HG03342 (cell line): Measurements from ENCODE around the gene NDUFB11.

ENCODE experiments used
- ATAC-seq: cut with Tn5 transposase; IDR thresholded peaks from one replicate; pipeline ENCODE4 v1.9.1; 2021; ENCODE audit warnings: mild to moderate bottlenecking, moderate library complexity; ENCODE audit not compliant: unreplicated experiment

NDUFB11 gene

DNA sequence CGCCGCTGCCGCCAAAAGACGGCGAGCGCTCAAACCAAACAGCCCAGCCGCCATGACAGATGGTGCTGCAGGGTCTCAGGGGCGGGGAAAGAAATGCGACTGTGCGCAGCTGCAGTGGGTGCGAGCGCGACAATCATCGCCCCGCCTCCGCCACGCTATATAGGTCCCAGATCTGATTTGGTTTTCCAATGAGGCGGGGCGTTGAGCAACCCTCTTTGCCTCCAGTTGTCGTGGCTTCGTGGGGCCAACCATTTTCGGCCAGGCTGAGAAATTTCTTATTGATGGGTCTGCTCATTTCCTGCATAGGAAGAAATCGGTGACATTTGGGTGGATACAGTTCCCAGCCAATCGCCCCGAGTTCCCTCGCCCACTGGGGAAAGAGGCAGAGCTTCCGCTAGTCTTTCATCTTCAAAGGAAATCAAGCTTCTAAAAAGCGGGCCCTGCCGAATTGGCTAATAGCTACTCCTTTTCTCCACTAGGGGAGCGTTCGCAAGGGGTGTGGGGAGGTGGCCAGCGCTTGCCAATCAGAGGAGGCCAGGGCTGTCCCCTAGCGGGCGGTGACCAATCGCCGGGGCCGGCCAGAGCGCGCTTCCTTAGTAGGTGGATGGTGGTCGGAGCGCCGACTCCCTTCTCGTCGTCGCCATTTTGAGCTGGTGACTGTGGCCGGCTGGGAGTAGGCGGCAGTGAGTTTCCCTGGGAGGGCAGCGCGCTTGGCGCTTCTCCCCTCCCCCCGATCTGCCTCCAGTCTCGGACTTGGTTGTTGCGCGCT, at the start of gene NDUFB11, which contains the start of gene RBM10:
Gene NDUFB11 (minus strand): TSS at position 77 of the 769 bp plus-strand sequence. CDS start 23 bp downstream, at position 54.
Gene RBM10 (plus strand): TSS at position 596 of the 769 bp plus-strand sequence. CDS start 2,261 bp downstream, outside the sequence.
- peak; percentile 87 for ATAC-seq

DNA sequence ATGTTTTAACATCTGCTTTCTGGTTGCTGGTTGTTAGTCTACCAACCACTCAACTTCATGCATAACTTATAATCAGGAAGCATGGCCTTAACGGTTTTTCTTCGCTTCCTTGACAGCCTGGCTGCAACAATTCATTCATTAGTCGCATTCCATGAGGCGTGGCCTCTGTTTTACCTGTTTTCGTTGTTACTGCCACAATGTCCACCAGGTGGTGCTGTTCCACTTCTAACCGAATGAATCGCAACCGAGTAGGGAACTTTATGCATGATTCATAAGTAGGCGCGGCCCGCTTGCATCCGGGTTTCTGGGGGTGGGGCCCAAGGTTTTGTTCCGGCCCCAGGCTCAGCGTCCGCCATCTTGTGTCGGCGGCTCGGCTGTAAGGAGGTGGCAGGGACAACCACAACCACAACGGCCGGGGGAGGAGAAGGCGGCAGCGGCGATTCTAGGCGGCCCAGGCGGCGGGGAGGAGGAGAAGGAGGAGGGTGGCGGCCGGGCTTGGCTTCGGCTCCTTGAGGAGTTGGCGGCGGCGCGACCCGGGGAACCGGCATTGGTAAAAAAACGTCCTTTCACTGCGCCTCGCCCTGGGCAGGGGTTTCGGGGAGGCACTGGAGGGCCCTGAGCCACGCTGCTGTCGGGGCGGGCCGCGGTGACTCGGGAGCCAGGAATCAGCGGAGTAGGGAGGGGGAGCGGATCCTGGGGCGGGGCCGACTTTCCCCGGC, 49.1 kb upstream of the NDUFB11 start, which contains the start of gene UBA1:
Gene UBA1 (plus strand): TSS at position 355 of the 719 bp plus-strand sequence. CDS start 4,974 bp downstream, outside the sequence.
- ATAC-seq: peak; percentile 84

DNA sequence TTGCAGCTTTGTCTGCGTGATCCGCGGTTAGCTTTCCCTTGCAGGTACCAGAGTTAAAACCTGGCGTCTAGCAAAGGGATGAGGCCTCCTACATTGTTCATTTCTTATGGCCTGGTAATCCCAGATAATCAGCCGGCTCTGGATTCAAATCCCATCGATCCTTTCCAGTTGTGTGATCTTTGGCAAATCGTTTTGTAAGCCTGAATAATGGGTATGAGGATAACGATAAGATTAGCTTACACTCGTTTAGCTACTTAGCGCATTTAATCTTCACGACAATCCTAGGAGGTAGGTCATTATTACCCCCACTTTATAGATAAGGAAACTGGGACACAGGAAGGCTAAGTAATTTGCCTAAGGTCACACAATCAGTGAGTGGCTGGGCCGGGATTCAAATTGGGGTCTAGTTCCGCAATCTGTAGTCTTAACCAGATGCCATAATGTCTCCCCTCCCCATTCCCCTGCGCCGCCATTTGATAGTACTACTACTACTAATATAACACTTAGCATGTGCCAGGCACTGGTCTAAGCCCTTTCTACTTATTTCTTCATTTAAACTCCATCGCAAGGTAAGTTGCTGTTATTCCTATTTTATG, 47.4 kb upstream of the NDUFB11 start:
- no peak for ATAC-seq

DNA sequence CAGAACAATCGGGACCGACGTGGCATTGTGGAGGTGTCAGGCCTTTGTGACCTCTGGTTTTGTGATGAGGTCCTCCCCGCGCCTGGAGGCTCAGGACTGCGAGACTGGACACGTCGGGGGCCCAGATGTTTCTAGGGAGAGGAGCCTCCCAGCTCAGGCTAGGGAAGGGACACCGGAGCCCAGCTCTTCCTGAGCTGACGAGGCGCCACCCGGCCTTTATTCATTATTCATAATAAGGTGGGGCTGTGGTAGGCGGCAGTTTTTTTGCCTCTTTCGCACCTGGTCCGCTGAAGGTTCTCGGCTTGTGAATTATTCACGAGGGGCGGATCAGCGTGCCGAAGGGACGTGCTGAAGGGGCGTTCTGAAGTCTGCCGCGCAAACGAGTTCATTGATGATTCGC, 46.8 kb upstream of the NDUFB11 start:
- no peak for ATAC-seq

DNA sequence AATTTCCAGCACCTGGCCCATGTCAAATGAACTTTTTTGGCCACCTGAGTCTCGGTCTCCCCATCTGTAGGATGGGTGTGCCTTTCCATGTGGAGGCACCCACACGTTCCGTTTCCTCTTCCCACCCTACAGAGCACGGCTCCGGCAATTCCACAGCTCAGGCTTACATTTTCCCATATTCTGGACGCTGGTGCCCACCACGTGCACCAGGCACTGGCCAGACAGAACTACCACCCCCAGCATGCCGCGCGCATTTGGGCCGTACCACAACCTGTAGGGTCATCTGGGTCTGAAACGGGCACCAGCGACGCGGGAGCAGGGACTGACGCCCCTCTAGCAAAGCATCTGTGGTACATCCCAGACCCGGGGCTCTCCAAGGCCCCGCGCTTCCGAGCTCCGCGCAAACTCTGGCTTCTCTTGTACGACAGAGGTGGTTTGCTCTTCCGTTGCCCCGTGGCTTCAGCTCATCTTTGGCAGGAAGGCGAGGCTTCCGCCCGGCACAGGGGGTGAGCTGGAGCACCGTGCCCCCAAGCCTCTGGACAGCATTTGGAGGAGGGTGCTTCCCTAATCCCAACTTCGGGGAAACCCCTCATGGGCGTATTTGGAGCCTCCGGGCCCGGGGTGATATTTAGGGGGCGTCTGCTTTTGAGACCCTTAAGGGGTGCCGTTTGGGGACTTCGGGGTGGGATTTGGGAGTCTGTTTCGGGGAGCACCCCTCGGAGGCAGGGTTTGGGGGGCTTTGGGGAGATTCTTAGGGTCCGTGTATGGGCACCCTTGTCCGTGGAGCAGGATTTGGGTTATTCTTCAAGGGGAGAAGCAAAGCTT, 46.2 kb upstream of the NDUFB11 start:
- ATAC-seq: peak; percentile 45

DNA sequence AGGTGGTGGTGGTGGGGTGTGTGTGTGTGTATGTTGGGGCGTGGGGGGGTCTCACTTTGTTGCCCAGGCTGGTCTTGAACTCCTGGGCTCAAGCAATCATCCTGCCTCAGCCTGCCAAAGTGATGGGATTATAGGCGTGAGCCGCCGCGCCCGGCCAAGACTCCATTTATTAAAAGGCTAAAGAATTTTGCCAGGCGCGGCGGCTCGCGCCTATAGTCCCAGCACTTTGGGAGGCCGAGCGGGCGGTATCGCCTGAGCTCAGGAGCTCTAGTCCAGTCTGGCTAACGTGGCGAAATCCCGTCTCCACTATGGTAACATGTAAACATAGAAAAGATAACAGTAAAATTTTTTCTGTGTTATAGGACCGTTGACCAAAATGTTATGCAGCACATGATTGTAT, 45.4 kb upstream of the NDUFB11 start:
- no peak for ATAC-seq

DNA sequence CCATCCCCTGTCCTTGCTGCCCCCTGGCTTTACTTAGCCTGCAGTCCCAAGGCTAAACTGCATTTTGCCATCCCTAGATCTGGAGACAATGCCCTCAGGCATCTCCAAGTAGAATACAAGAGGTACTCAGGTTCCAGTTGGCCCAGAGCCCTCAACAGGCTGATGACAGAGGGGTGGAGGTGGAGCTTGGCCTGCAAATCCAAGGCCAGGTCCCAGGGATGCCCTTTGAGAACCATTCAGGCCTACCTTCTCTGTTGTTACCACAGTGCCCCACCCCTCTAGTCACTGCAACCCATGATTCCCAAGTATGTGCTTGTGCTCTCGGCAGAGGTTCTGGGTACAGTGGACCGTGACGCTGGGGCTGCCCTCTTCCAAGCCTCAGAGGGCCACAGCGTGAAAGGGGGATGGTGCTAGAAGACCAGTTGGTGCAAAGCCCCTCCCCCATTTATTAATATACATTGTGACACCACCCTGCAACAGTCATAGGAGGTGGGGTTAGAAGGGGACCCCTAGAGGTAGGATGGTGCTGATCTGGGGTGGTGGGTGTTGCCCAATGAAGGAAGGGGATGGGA, 42.7 kb upstream of the NDUFB11 start:
- no peak for ATAC-seq

DNA sequence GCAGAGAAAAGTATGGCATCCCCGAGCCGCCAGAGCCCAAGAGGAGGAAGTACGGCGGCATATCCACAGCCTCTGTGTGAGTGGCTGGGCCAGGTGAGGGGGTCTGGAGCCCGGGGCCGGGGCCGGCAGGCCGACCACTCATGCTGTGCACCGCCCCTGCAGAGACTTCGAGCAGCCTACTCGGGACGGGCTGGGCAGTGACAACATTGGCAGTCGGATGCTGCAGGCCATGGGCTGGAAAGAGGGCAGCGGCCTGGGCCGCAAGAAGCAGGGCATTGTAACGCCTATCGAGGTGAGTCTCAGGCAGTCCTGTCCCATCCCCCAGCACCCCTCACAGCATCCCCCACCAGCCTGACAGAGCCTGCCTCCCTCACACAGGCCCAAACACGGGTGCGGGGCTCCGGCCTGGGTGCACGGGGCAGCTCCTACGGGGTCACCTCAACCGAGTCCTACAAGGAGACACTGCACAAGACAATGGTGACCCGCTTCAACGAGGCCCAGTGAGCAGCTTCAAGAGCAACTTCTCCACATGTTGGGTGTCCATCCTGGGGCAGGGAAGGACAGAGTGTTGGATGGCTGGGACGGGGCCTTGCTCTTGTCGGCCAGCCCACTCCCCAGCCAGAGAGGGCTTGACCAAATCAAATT, 41.7 kb upstream of the NDUFB11 start:
- ATAC-seq: no peak

DNA sequence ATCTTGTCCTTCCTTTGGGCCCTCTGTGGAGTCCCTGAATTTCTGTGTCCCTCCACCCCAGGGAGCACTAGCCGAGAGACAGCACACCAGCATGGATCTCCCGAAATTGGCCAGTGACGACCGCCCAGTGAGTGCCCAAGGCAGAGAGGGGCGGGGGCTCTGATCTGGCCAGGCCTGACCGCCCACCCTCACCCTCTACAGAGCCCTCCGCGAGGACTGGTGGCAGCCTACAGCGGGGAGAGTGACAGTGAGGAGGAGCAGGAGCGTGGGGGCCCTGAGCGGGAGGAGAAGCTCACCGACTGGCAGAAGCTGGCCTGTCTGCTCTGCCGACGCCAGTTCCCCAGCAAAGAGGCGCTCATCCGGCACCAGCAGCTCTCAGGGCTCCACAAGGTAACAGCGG, 40.7 kb upstream of the NDUFB11 start:
- ATAC-seq: no peak

DNA sequence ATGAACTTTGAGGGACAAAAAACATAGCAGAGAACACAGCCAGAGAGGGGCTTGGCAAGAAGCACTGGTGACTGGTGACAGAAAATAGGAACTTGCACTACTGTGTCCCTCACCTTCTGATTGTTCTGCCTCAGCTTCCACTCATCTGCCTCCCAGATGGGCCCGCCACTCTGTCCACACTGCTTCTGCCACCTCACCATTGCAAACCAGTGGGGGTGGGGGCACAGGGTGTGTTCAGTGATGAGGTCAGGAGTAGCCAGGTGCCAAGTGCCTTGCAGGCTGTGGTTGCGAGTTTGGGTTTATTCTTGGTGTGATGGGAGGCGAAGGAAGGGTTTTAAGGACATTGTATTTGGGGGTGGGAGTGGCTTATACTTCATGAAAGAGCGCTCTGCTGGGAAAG, 40.0 kb upstream of the NDUFB11 start:
- no peak for ATAC-seq

DNA sequence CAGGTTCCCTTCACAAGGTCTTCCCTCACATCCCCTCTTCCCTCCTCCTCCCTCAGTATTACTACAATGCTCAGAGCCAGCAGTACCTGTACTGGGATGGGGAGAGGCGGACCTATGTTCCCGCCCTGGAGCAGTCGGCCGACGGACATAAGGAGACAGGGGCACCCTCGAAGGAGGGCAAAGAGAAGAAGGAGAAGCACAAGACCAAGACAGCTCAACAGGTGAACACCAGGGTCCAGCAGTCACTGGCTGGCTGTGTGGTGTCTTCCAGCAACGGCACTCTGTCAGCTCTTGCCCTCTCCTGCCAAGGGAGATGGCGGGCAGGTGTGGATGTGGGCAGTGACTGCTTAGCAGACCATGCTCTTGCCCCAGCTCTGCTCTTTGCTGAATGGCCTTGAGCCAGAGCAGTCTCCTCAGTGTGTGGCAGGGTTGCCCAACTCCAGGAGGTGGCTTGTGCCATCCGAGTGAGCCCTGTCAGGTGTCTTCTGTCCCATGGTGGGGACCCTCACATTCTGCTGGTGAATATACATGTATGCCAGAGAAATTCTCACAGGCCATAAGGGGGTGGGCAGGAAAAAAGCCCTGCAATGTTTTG, 37.7 kb upstream of the NDUFB11 start:
- no peak for ATAC-seq

DNA sequence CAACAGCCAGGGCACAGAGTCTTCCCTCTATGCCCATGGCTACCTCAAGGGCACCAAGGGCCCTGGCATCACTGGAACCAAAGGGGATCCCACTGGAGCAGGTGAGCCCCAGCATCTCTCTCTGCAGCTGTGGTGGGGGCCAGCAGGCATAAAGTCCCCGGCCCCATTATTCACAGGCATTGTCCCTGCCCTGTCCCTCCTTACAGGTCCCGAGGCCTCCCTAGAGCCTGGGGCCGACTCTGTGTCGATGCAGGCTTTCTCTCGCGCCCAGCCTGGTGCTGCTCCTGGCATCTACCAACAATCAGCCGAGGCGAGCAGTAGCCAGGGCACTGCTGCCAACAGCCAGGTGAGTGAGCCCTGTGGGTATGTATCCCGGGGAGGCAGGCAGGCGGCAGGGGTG, 36.8 kb upstream of the NDUFB11 start:
- ATAC-seq: no peak

DNA sequence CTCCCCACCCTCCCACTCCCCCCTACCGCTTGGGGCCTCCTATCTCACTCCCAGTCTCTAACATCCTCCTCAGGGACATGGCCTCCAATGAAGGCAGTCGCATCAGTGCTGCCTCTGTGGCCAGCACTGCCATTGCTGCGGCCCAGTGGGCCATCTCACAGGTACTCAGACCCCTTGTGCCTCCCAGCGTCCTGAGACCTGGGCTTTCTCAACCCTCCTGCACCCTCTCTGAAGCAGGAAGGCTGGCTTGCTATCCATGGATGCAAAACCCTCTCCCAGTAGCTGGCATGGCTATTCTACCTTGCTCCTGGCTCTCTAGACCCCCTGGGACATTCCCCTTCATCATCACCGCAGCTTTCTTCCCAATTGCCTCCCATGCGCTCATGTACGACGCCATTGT, 35.8 kb upstream of the NDUFB11 start:
- no peak for ATAC-seq

DNA sequence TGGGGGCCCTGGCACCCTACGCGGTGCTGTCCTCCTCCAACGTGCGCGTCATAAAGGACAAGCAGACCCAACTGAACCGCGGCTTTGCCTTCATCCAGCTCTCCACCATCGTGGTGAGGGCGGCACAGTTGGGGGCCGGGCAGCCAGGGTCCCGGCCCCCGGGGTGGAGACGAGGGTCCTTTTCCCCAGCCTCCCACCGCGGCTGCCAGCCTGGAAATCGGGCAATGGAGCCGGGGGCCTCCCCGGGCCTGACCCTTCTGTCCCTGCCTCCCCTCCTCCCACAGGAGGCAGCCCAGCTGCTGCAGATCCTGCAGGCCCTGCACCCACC, 35.4 kb upstream of the NDUFB11 start:
- no peak for ATAC-seq

DNA sequence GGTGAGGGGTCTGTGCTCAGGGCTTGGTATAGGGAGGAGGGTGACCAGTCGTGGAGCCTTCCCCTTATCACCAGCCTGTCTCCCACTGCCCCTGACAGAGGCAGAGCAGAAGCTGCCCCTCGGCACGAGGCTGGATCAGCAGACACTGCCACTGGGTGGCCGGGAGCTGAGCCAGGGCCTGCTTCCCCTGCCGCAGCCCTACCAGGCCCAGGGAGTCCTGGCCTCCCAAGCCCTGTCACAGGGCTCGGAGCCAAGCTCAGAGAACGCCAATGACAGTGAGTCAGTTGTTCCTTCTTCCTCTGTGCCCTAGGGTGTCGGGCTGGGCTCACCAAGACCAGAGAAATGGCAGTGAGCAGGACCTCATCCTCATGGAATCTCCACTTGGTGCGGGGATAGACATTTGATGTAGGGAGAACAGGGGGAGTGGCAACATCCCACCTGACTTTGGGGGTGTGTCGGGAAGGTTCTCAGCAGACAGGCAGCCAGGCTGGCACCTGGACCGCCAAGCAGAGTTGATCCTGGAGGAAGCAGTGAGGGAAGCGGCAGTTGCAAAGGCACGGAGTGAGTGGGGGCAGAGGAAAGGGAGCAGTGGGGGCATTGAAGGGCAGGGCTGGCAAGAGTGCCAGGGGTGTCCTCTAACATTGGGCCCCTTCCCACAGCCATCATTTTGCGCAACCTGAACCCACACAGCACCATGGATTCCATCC, 34.9 kb upstream of the NDUFB11 start:
- ATAC-seq: no peak

DNA sequence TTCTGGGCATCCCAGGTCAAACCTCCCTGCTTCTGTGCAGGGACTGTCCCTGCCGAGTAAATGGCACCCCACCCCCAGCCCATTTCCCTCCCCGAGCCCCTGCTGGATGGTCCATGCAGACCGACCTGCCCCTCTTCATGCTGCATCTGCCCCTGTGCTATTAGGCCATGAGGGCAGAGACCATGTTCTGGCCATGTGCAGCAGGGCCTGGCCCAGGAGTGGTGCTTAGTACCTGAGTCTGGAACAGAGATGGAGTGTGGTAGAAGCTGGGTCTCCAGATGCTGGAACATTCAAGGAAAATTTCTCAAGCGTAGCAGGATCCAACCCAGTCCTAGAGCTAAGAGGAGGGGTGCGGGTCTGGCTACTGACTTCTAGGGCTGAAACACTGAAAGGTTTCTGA, 33.8 kb upstream of the NDUFB11 start:
- no peak for ATAC-seq

DNA sequence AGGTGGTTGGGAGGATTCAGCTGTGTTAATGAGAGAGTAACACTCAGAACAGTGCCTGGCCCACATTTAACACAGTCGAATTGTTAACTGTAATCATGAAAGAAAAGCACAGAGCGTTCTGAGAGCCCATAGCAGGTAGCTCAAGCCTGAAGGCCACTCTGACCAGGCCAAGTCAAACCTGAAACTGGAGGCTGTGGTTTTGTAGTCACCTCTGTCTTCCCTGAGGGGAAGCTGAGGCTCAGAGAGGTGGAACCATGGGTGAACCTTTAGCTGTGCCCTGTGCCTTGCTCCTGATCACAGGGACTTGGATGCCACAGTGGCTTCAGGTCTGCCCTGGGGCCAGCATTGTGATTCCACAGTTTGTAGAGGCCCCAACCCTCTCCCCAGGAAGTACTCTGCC, 32.6 kb upstream of the NDUFB11 start:
- no peak for ATAC-seq

DNA sequence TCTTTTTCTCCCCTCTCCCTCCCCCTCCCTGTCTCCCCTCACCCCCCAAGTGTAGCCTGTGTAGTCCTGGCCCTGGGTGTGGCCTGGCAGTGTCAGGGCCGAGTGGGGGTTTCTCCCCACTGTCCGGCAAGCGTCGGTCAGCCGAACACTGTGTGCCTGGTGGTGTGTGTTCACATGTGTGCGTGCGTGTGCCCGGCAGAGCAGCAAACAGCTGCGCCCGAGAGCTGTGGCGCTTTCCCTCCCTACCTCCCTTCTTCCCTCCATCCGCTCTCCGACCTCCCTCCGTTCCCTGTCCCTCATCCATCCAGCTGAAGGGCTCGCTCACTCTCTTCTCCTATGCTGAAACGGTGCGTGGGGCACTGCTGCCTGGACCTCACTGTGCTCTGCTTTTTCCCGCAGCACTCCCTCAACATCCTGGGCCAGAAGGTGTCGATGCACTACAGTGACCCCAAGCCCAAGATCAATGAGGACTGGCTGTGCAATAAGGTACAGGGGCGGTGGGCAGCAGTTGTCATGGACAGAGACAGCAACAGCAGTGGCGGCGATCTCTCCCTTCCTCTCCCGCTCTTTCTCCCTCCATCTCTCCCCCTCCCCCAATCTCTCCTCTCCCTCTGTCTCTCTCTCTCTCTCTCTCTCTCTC, 31.7 kb upstream of the NDUFB11 start:
- no peak for ATAC-seq

DNA sequence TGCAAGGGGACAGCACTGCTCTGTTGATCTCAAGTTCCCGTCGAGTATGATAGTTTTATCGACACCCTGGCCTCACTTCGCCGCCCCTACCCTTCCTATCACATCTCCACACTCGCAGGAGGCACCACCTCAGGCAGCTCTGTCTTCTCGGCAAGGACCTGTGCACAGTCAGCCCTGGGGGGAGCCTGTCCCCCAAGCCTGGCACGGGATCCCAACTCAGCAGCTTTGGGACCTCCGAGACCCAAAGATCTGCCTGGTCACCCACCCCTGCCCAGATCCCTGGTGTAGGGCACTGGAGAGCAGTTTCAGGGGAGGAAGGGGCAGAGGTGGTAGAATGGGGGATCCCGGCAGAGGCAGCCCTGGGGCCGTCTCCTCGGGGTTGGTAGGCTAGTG, 31.1 kb upstream of the NDUFB11 start:
- ATAC-seq: no peak
